ENCODE data around the gene NOSIP. TPM values are rescaled to one million over a fixed set of nuclear protein-coding genes. Genes with fewer than 3 reads are reported as not detected.
A peak's percentile ranks its signal among the peaks of the same experiment; 100 is the strongest.

NOSIP gene
- total RNA-seq, 1 donor from 2014 or later = 62.0 TPM

DNA sequence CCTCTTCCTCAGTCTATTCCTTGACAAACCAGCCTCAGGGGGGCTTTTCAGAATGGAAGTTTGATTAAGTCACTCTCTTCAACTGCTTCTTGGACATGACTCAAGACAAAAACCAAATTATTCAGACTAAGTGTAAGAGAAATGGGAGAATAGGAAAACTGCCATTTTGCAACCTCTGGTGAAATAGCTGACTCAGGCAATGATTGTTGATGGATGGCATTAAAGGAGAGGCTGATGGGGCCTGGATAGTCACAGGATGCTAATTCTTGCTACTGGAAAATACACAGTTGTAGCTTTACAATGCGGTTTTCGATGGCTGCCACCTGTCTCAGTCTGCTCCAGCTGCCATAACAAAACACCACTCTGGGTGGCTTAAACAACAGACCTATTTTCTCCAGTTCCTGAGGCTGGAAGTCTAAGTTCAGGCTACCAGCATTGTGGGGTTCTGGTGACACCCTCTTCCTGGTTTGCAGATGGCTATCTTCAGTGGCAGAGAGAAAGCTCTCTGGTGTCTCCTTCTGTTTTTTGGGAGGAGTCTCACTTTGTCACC is 6.1 kb downstream of the NOSIP start:
- Mint-ChIP-seq H3K4me1 (ENCODE audit: unreplicated experiment) (peaks cover 20% of the 10 kb centered on the region), H3K4me3 (no peak overlapping the region), H3K27ac (no peak overlapping the region), H3K9me3 (no peaks in the 10 kb centered on the region), H3K36me3 (peaks cover 7% of the 10 kb centered on the region), H3K27me3 (no peaks in the 10 kb centered on the region)
- TF ChIP-seq, protein P1, sequence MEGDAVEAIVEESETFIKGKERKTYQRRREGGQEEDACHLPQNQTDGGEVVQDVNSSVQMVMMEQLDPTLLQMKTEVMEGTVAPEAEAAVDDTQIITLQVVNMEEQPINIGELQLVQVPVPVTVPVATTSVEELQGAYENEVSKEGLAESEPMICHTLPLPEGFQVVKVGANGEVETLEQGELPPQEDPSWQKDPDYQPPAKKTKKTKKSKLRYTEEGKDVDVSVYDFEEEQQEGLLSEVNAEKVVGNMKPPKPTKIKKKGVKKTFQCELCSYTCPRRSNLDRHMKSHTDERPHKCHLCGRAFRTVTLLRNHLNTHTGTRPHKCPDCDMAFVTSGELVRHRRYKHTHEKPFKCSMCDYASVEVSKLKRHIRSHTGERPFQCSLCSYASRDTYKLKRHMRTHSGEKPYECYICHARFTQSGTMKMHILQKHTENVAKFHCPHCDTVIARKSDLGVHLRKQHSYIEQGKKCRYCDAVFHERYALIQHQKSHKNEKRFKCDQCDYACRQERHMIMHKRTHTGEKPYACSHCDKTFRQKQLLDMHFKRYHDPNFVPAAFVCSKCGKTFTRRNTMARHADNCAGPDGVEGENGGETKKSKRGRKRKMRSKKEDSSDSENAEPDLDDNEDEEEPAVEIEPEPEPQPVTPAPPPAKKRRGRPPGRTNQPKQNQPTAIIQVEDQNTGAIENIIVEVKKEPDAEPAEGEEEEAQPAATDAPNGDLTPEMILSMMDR (conservative IDR thresholded peaks at IDR 0.05) = no peak
- no peak for DNase-seq (ENCODE audit: extremely low spot score, unreplicated experiment)

DNA sequence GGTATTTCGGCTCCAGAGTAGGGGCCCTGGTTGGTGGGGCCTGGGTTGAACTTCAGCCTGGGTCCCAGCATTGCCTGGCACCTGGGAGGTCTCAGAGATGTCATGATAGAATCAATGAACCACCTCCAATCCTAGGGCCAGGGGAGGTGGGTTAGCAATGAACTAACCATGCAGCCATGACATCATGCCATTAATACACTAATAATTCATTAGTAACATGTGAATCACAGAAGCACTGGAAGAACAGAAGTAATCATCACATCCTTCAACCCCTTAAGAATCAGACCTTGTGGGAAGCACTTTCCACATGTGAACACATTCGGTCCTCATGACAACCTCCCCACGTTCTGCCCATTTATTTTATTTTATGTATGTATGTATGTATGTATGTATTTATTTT is 6.9 kb downstream of the NOSIP start:
- H3K27ac Mint-ChIP-seq = no peak overlapping the region
- no peak overlapping the region for H3K4me3 Mint-ChIP-seq
- DNase-seq (ENCODE audit: extremely low spot score, unreplicated experiment) = no peak
- H3K9me3 Mint-ChIP-seq = no peaks in the 10 kb centered on the region
- peaks cover 13% of the 10 kb centered on the region for H3K4me1 Mint-ChIP-seq (ENCODE audit: unreplicated experiment)
- peaks cover 7% of the 10 kb centered on the region for H3K36me3 Mint-ChIP-seq
- TF ChIP-seq, protein P1 (conservative IDR thresholded peaks at IDR 0.05) = no peak
- no peaks in the 10 kb centered on the region for H3K27me3 Mint-ChIP-seq

DNA sequence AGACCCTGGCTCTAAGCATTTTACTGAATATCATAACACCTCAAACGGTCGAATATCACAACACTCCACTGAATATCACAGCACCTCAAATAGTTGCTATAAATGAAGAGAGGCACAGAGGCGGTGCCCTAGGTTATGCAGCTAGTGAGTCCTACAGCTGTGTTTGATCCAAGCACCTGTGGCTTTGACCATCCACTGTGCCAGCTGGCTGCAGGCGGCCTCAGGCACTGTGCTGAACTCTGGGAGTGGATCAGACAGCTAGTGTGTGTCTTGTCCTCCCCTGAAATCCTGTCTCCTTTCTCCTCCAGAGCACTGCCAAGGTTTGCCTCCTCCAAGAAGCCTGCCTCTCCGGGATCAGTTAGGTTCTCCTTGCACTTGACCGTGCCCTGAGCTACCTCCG is 7.3 kb downstream of the NOSIP start:
- TF ChIP-seq, protein P1 (conservative IDR thresholded peaks at IDR 0.05) = no peak
- Mint-ChIP-seq H3K9me3 (no peaks in the 10 kb centered on the region), H3K4me3 (no peak overlapping the region), H3K27ac (no peak overlapping the region), H3K27me3 (no peaks in the 10 kb centered on the region), H3K36me3 (peaks cover 11% of the 10 kb centered on the region), H3K4me1 (ENCODE audit: unreplicated experiment) (peaks cover 13% of the 10 kb centered on the region)
- DNase-seq (ENCODE audit: extremely low spot score, unreplicated experiment) = no peak

DNA sequence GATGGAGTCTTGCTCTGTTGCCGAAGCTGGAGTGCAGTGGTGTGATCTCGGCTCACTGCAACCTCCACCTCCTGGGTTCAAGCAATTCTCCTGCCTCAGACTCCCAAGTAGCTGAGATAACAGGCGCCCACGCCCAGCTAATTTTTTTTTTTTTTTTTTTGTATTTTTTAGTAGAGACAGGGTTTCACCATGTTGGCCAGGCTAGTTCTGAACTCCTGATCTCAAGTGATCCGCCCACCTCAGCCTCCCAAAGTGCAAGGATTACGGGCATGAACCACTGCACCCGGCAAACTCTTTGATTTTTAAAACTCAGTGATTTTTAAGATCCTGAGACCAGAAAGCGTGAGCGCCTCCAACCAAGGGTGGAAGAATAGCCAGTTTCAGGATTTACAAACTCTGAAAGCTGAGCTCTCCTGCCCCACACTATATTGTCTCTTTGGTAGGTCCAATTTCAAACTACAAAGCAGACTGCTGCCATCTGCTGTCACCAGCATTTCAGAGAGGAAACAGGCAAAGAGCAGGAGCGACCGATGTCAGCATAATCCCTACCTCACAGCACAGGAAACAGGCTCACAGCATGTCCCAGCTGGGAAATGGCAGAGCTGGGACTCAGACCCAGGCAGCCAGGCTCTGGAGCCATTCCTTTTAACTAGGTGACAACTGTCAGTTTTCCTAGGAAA is 9.2 kb downstream of the NOSIP start:
- DNase-seq (ENCODE audit: extremely low spot score, unreplicated experiment) = no peak
- Mint-ChIP-seq H3K4me3 (no peak overlapping the region), H3K27me3 (no peaks in the 10 kb centered on the region), H3K4me1 (ENCODE audit: unreplicated experiment) (peaks cover 9% of the 10 kb centered on the region), H3K27ac (no peak overlapping the region), H3K36me3 (peaks cover 14% of the 10 kb centered on the region), H3K9me3 (no peaks in the 10 kb centered on the region)
- TF ChIP-seq, protein P1 (conservative IDR thresholded peaks at IDR 0.05) = no peak

DNA sequence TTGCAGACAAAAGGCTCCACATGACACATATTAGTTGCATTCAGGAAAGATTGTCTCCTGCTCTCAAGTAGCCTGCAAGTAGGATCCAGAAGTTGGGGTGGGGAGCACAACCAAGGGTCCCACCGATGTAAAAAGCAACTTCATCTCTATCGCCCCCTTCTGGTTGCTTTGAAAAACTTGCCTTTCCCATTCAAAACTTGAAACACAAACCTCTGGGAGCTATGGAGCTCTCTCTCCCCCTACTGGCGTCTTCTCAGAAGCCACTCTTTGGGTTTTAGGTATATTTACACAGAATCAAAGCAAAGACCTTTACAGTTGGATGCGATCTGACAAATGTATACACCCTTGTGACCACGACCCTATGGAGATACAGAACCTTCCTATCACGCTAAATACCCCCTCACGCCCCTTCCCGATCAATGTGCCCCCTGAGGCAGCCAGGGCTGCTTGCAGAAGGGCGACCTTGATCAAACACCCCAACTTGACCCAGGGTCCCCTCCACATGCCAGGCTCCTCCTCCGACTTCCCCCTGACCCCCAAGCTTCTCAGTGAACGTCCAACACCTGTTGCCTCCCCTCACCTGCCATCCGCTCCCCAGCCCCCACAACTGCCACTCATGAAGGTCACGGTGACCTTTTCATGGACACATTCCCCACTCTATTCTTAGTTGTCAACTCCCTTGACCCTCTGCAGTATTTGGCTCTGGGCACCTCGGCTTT is 10.1 kb downstream of the NOSIP start:
- TF ChIP-seq, protein P1 (conservative IDR thresholded peaks at IDR 0.05) = peak; percentile 98
- Mint-ChIP-seq H3K27ac (peak overlapping the region; percentile 82), H3K4me1 (ENCODE audit: unreplicated experiment) (peaks cover 9% of the 10 kb centered on the region), H3K4me3 (peak overlapping the region; percentile 20), H3K36me3 (peaks cover 14% of the 10 kb centered on the region), H3K27me3 (no peaks in the 10 kb centered on the region), H3K9me3 (no peaks in the 10 kb centered on the region)
- no peak for DNase-seq (ENCODE audit: extremely low spot score, unreplicated experiment)
